PC-3 (cell line): ENCODE results near the gene UPK1A. TPM values are rescaled to one million over a fixed set of nuclear protein-coding genes. Genes with fewer than 3 reads are reported as not detected.
A peak's percentile ranks its signal among the peaks of the same experiment; 100 is the strongest.

Experiments used
- ATAC-seq: fragments of 200-7000 bp; cut with Tn5 transposase; 2 replicates; pipeline ENCODE4 v1.9.1; 2020; ENCODE audit warnings: mild to moderate bottlenecking, moderate library complexity
- BruUV-seq: library from RNA; stranded (reverse); fragments of 400-500 nt; replicated peaks from 2 replicates; lab custom pipeline; 2021; lab: Mats Ljungman, UMichigan
- CTCF ChIA-PET: fragments of 300-600 bp; sonication (Branson Sonifier 250); formaldehyde crosslinking; loops from one replicate; lab custom pipeline; 2022; ENCODE audit warnings: antibody characterized with exemption; lab: Charles Lee
- POLR2A ChIA-PET: fragments of 300-600 bp; sonication (Branson Sonifier 250); formaldehyde crosslinking; loops from one replicate; lab custom pipeline; 2022; ENCODE audit warnings: antibody characterized with exemption; ENCODE audit not compliant: unreplicated experiment; lab: Charles Lee
- DNase-seq: peaks from one replicate; pipeline ENCODE4 v3.0.0-alpha.2; 2015
- H2AFZ ChIP-seq: fragments of 300-600 bp; sonication (generic); 2 replicates; pipeline ENCODE4 v1.6.0; 2016; ENCODE audit warnings: antibody characterized with exemption, low read length
- H3F3A ChIP-seq: fragments of 300-600 bp; sonication (generic); one replicate; pipeline ENCODE4 v1.6.0; 2017; ENCODE audit warnings: antibody characterized with exemption, low read length, control low read depth, mild to moderate bottlenecking; ENCODE audit not compliant: unreplicated experiment
- H3K27ac ChIP-seq: fragments of 300-600 bp; sonication (generic); 2 replicates; pipeline ENCODE4 v1.5.1; 2016; ENCODE audit warnings: mild to moderate bottlenecking, low read length
- H3K27me3 ChIP-seq: fragments of 300-600 bp; sonication (generic); 2 replicates; pipeline ENCODE4 v1.6.1; 2016; ENCODE audit warnings: low read length, mixed read lengths
- H3K36me3 ChIP-seq: fragments of 300-600 bp; sonication (generic); 2 replicates; pipeline ENCODE4 v1.6.1; 2016; ENCODE audit warnings: low read depth, mixed run types, low read length, mixed read lengths
- H3K4me1 ChIP-seq: fragments of 300-600 bp; sonication (generic); 2 replicates; pipeline ENCODE4 v1.5.1; 2016; ENCODE audit warnings: low read length; ENCODE audit not compliant: insufficient read depth
- H3K4me2 ChIP-seq: fragments of 300-600 bp; sonication (generic); 2 replicates; pipeline ENCODE4 v1.6.0; 2016; ENCODE audit warnings: low read length
- H3K4me3 ChIP-seq: fragments of 300-600 bp; sonication (generic); 2 replicates; pipeline ENCODE4 v1.5.1; 2016; ENCODE audit warnings: mild to moderate bottlenecking, low read length, mixed read lengths
- H3K79me2 ChIP-seq: fragments of 300-600 bp; sonication (generic); 2 replicates; pipeline ENCODE4 v1.6.1; 2017; ENCODE audit warnings: low read length, mixed read lengths
- H3K9ac ChIP-seq: fragments of 300-600 bp; sonication (generic); 2 replicates; pipeline ENCODE4 v1.6.0; 2016; ENCODE audit warnings: mild to moderate bottlenecking, low read length
- H3K9me2 ChIP-seq: fragments of 300-600 bp; sonication (generic); replicated peaks from 2 replicates; pipeline ENCODE4 v1.6.1; 2016; ENCODE audit warnings: mixed run types, low read length, mixed read lengths
- H3K9me3 ChIP-seq: fragments of 300-600 bp; sonication (generic); 2 replicates; pipeline ENCODE4 v1.6.1; 2016; ENCODE audit warnings: low read length, mixed read lengths
- H4K20me1 ChIP-seq: fragments of 300-600 bp; sonication (generic); 2 replicates; pipeline ENCODE4 v1.6.1; 2016; ENCODE audit warnings: low read length, mixed read lengths
- CTCF ChIP-seq: fragments of 300-600 bp; sonication (generic); conservative IDR thresholded peaks from 2 replicates; pipeline ENCODE4 v1.5.1; 2017; ENCODE audit warnings: antibody characterized with exemption, low read depth, mild to moderate bottlenecking, low read length
- EZH2 ChIP-seq: fragments of 300-600 bp; sonication (generic); IDR thresholded peaks from one replicate; pipeline ENCODE4 v1.6.1; 2017; ENCODE audit warnings: antibody characterized with exemption, mild to moderate bottlenecking, low read length; ENCODE audit not compliant: unreplicated experiment
- EZH2phosphoT487 ChIP-seq: fragments of 300-600 bp; sonication (generic); IDR thresholded peaks from 2 replicates; pipeline ENCODE4 v1.6.1; 2018; ENCODE audit warnings: mild to moderate bottlenecking, antibody characterized with exemption, low read length, borderline replicate concordance
- intact Hi-C: fragments of 100-400 bp; cut with micrococcal nuclease; formaldehyde crosslinking; loops from 2 replicates; pipeline ENCODE4 v1.9.0; 2023
- total RNA-seq: library from RNA; depleted of rRNA; stranded (reverse); fragments of >200 nt; gene quantifications from 2 replicates; pipeline ENCODE4 v1.2.3, GENCODE V29; 2014

The UPK1A gene
- total RNA-seq, 1 experiment from 2014 or later = not detected

GRCh38 chr19:35715355-35715809, 49.1 kb downstream of the UPK1A start:
- no peaks in the 10 kb centered on the region; the same call in 1 of the 2 replicates for H3K36me3 ChIP-seq
- H2AFZ ChIP-seq = no peak overlapping the region
- no TSS peak for BruUV-seq
- H4K20me1 ChIP-seq = 0 out of 2 replicates have a peak, but pooled peaks cover 3% of the 10 kb centered on the region
- H3K9me3 ChIP-seq = no peaks in the 10 kb centered on the region
- intact Hi-C loops = loop anchor here (5.0 to 10.0 kb wide), 2 partner anchors 168 to 219 kb away; partner anchors contain the start of genes LRFN3 and TMEM147
- DNase-seq = no peak
- no peak overlapping the region for H3K9ac ChIP-seq
- peak overlapping the region; percentile 91; the same call in 1 of the 2 replicates for H3K4me3 ChIP-seq
- TF ChIP-seq EZH2phosphoT487 = no peak
- TF ChIP-seq EZH2 = no peak
- no peak for TF ChIP-seq CTCF
- peaks cover 33% of the 10 kb centered on the region for H3K79me2 ChIP-seq
- H3F3A ChIP-seq = no peaks in the 10 kb centered on the region
- ATAC-seq = no peak
- no peaks in the 10 kb centered on the region for H3K9me2 ChIP-seq
- H3K27ac ChIP-seq = no peak overlapping the region
- peak overlapping the region; percentile 97 for H3K4me2 ChIP-seq
- ChIA-PET CTCF (no interaction called here), POLR2A (no interaction called here)
- H3K4me1 ChIP-seq = peaks cover 20% of the 10 kb centered on the region; the same call in 1 of the 2 replicates
- H3K27me3 ChIP-seq = no peaks in the 10 kb centered on the region

- peak overlapping the region; percentile 50 for H3K27ac ChIP-seq
- peak overlapping the region; percentile 85 for H3K9ac ChIP-seq
- peaks cover 33% of the 10 kb centered on the region for H3K79me2 ChIP-seq
- CTCF ChIA-PET = no interaction called here
- 0 out of 2 replicates have a peak, but pooled peaks cover 3% of the 10 kb centered on the region for H4K20me1 ChIP-seq
- no TSS peak for BruUV-seq
- H3F3A ChIP-seq = no peaks in the 10 kb centered on the region
- peak overlapping the region; percentile 97 for H3K4me2 ChIP-seq
- peak; percentile 23 for ATAC-seq
- no peaks in the 10 kb centered on the region for H3K9me2 ChIP-seq
- no peaks in the 10 kb centered on the region; the same call in 1 of the 2 replicates for H3K36me3 ChIP-seq
- no peaks in the 10 kb centered on the region for H3K27me3 ChIP-seq
- POLR2A ChIA-PET = no interaction called here
- H3K9me3 ChIP-seq = no peaks in the 10 kb centered on the region
- TF ChIP-seq EZH2 (no peak), EZH2phosphoT487 (no peak), CTCF (no peak)
- intact Hi-C loops = loop anchor here (2.0 to 10.0 kb wide), 4 partner anchors 13 to 219 kb away; partner anchors contain the start of genes LRFN3, PSENEN, TMEM147 and U2AF1L4
- H2AFZ ChIP-seq = peak overlapping the region; percentile 97
- H3K4me1 ChIP-seq = peaks cover 20% of the 10 kb centered on the region; the same call in 1 of the 2 replicates
- peak overlapping the region; percentile 91 for H3K4me3 ChIP-seq
- DNase-seq = peak; percentile 33
Measured at GRCh38 chr19:35715981-35716800, 49.9 kb downstream of the UPK1A start.
